ENCODE data around the gene PAPLN. TPM values are rescaled to one million over a fixed set of nuclear protein-coding genes. Genes with fewer than 3 reads are reported as not detected.

Gene PAPLN
- total RNA-seq, 1 donor from 2014 or later = 58.0 TPM

DNA sequence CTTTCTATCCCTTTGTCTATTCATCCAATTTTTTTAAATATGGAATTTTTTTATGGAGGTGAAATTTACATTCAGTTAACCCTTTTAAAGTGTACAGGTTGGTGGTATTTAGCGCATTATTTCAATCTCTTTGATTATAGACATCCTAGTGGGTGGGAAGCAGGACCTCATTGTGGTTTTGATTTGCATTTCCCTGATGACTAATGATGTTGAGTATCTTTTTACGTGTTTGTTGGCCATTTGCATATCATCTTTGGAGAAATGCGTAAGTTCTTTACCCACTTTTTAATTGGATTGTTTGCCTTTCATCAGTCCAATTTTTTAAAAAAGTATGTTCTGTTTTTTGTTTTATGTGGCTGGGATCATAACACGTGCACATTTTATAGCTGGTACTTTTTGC, 20.8 kb downstream of the PAPLN start:
- no peak for DNase-seq (ENCODE audit: extremely low read depth, low read depth, low spot score)

DNA sequence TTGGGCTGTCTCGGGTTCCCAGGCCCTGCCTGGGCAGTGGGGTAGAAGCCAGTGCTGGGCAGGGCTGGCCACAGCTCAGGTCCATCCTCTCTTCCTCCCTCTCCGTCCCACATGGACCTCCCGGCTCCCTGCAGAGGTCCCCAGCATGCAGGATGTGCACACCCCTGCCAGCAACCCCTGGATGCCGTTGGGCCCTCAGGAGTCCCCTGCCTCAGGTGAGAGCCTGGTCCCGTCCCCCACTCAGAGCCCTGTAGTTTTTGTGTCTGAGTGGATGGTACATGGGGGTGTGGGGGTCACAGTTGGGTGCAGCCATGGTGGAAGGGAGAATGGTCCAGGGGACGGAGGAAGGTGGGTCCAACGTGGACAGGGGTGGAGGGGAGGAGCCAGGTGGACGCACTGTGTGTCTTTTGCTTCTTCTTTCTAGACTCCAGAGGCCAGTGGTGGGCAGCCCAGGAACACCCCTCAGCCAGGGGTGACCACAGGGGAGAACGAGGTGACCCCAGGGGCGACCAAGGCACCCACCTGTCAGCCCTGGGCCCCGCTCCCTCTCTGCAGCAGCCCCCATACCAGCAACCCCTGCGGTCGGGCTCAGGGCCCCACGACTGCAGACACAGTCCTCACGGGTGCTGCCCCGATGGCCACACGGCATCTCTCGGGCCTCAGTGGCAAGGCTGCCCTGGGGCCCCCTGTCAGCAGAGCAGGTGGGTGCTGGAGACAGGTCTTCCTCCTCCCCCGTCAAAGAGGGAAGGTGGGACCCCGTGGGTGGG, 21.7 kb downstream of the PAPLN start:
- no peak for DNase-seq (ENCODE audit: extremely low read depth, low read depth, low spot score)

GRCh38 chr14:73259837-73260236, 22.5 kb downstream of the PAPLN start:
- no peak for DNase-seq (ENCODE audit: extremely low read depth, low read depth, low spot score)

- DNase-seq (ENCODE audit: extremely low read depth, low read depth, low spot score) = no peak
Measured at GRCh38 chr14:73260574-73260973, 23.3 kb downstream of the PAPLN start.

DNA sequence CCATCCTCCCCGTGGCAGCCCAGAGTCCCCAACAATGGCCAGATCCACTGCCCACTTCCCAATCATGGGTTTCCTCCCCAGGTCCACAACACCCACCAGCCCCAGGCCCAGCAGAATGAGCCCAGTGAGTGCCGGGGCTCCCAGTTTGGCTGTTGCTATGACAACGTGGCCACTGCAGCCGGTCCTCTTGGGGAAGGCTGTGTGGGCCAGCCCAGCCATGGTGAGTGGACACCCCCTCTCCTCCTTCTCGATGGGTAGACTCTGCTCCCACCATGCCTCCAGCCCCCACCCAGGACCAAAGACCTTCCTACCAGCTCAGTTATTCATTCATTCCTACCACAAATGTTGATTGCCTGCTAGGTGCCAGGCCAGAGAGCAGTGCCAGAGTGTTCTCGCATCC, 23.8 kb downstream of the PAPLN start:
- DNase-seq (ENCODE audit: extremely low read depth, low read depth, low spot score) = no peak

DNA sequence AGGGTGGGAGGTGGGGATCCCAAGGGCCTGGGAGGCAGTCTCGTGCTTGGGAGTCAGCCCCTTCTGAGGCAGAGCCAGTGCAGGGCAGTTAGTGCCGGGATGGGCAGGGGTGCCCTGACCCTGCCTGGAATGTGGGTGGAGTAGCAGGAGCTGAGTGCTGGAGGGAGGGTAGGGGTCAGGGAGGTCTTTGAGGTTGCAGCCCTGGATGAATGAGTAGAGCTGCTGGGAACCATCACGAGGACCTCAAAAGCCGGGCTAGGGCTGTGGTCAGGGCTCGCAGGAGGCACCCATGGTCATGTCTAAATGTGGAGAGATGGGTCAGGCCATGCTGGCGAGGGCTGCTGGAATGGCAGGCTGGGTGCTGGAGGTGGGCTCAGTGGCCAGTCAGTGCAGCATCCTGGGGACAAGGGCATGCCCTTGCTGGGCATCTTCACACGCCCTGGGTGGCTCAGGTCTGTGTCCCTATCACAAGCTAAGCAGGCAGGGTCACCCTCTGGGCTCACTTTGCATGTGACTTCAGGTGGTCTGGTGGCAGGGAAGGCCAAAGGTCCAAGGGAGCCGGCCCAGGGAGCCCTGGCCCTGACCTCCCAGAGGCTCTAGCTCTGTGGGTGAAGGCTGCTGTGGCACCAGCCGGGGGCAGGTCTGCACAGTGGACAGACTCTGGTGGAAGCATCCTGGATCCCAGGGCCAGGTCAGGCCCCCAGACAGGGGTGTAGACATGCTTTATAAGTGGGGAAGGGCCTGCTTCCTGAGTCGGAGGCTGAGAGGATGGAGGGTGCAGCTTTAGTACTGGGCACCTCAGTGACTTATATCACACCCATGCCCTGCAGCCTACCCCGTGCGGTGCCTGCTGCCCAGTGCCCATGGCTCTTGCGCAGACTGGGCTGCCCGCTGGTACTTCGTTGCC, 24.5 kb downstream of the PAPLN start:
- no peak for DNase-seq (ENCODE audit: extremely low read depth, low read depth, low spot score)

DNA sequence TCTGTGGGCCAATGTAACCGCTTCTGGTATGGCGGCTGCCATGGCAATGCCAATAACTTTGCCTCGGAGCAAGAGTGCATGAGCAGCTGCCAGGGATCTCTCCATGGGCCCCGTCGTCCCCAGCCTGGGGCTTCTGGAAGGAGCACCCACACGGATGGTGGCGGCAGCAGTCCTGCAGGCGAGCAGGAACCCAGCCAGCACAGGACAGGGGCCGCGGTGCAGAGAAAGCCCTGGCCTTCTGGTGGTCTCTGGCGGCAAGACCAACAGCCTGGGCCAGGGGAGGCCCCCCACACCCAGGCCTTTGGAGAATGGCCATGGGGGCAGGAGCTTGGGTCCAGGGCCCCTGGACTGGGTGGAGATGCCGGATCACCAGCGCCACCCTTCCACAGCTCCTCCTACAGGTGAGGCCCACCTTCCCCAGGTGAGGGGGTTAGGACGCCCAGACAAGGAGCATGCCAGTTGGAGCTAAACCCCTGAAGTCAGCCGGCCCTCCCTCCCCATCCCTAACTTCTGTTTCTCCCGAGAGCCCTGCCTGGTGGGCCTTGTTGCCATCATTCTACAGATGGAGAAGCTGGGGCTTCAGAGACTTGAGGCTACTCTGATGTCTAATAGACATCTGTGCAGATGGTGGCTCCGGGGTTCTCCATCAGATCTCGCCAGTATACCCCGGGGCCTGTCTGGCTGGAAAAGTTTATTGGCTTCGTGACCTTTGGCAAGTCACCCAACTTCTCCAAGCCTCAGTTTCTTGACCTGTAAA, 25.3 kb downstream of the PAPLN start:
- no peak for DNase-seq (ENCODE audit: extremely low read depth, low read depth, low spot score)

DNA sequence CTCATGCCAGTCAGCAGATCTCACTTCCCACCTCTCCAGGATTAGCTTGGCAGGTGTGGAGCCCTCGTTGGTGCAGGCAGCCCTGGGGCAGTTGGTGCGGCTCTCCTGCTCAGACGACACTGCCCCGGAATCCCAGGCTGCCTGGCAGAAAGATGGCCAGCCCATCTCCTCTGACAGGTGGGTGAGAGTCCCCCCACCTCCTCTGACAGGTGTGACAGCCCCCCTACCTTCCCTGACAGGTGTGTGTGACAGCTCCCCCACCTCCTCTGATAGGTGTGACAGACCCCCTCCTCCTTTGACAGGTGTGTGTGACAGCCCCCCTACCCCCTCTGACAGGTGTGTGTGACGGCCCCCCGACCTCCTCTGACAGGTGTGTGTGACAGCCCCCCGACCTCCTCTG, 26.3 kb downstream of the PAPLN start:
- DNase-seq (ENCODE audit: extremely low read depth, low read depth, low spot score) = no peak

- no peak for DNase-seq (ENCODE audit: extremely low read depth, low read depth, low spot score)
Measured at GRCh38 chr14:73264080-73264884, 27.0 kb downstream of the PAPLN start.

- no peak for DNase-seq (ENCODE audit: extremely low read depth, low read depth, low spot score)
Measured at GRCh38 chr14:73264885-73265720, 27.8 kb downstream of the PAPLN start.

DNA sequence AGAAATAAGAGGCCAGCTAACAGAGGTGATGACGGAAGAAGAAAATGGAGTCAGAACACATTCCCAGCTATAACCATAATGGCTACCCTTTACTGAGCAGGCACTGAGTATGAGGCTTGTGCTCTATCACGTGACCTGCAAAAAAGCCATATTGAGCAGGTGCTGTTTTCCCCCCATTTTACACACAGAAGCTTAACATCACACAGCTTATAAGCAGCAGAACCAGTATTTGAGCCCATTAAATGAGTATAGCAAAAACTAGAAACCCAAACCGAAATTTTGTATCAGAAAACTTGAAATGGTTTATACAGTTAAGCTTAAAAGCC, 28.4 kb downstream of the PAPLN start:
- no peak for DNase-seq (ENCODE audit: extremely low read depth, low read depth, low spot score)

DNA sequence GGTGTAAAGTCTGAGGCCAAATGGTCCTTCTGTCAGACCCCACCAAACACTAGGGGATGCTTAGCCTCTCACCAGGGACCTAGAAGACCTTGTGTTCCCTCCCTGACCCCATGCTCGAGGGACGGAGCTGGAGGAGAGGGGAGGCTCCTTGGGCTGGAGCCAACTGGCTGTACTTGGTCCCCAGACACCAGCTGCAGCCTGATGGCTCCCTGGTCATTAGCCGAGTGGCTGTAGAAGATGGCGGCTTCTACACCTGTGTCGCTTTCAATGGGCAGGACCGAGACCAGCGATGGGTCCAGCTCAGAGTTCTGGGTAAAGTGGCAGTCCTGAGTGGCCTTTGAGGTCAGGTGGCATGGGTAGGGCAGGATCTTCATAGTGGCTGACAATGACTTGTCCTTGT, 29.0 kb downstream of the PAPLN start:
- DNase-seq (ENCODE audit: extremely low read depth, low read depth, low spot score) = no peak

DNA sequence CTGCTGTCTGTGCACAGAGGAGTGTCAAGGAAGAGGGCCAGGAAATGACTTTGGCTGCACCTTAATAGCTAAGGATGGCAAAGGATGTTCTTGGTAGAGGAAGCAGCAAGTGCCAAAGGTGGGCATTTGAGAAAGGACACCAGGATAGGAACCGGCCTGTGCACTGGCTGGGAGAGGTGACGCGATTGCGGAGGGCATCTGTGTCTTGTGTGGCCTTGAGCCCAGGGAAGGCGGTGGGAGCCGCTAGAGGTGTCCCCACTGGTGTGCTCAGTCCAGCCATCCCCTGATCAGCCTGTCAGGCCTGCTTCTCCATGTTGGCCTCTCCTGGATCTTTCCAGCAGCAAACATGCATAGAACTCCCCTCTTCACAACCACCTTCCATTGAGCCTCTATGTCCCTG, 30.2 kb downstream of the PAPLN start:
- no peak for DNase-seq (ENCODE audit: extremely low read depth, low read depth, low spot score)

DNA sequence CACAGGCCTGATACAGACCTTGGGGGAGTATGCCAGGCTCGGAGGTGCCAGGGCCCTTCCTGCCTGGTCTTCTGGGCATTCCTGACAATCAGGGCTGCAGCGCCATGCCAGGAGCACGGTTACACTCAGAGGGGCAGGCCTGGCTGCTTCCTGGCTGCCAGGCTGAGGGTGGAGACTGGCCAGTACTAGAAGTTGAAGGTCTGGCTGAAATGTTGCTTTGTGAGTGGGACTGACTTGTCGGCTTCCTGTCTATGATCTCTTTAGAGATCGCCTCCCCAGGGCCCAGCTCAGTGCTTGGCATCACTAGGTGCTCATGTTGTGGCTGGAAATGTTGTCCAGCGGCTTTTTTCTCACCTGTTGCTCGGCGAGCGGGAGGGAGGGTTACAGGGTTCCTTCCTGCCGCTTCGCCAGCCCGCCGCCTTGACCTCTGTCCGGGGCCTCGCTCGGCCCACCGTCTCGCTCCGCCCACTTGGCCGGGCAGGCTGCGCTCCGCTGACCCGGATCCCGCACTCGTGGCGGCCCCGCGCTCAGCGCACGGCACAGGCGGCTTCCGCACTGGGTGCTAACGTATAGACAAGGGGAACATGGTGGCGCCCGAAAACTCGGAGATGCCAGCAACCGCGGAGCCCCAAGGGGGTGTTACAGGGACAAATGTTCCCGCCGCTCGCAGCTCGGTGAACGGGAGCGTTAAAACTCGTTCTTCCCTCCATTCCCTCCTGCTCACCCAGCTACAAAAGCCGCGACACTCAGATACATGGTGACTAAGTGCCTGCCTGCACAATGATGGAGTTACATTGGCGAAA, 32.6 kb downstream of the PAPLN start:
- DNase-seq (ENCODE audit: extremely low read depth, low read depth, low spot score) = no peak

- DNase-seq (ENCODE audit: extremely low read depth, low read depth, low spot score) = no peak
Measured at GRCh38 chr14:73272393-73272792, 35.1 kb downstream of the PAPLN start.

DNA sequence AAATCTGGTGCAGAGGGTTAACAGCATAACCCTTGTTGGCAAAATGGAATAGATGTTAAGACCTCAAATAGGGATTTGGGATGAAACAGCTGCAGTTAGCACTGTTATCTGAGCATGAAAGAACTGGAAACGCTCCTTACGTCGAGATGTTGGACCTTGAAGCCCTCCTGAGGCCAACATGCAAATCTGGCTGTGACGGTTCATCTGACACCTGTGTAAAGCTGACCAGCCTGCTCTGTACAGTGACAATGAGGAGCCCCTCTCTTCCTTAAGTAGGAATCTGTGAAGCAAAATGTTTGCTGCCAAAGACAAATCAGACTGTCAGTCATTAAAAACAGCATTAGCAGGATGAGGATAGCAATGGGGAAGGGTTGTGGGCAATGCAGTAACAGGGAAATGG, 36.5 kb downstream of the PAPLN start:
- no peak for DNase-seq (ENCODE audit: extremely low read depth, low read depth, low spot score)

DNA sequence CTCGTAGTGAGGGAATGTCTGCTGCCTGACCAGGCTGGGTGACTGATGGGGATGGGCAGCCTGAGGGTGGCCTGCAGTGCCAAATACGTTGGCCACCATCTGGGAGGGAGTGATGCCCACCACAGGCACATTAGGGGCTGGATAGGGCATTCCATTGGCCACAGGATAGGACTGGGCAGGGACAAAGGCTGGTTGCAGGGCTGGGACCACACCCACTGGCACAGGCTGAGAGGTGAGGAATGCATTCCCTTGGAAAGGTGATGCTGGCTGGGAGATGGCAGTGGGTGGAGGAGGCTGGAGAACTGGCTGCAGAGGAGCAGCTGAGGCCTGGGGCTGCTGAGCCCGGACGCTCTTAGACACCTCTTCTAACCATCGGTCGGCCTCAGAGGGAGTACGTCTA, 39.5 kb downstream of the PAPLN start:
- no peak for DNase-seq (ENCODE audit: extremely low read depth, low read depth, low spot score)

GRCh38 chr14:73277376-73277775, 40.1 kb downstream of the PAPLN start:
- no peak for DNase-seq (ENCODE audit: extremely low read depth, low read depth, low spot score)

DNA sequence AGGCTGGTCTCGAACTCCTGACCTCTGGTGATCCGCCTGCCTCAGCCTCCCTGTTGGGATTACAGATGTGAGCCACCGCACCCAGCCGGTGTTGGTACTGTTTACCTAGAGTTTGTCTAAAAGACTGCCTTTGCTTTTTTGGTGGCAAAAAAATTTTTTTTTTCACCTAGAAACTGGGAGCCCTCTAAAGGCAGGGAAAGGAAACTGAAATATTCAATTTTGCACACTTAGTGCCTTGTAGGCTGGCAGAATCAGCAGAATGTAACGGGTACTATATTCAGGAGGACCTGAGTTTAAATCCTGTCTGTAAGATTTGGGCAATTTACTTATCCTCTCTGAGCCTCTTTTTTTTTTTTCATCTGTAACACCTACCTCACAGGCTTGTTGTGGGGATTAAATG, 43.6 kb downstream of the PAPLN start:
- no peak for DNase-seq (ENCODE audit: extremely low read depth, low read depth, low spot score)

Data from glomerular endothelial cell (primary cell).